H1 (cell line): ENCODE measurements around the gene TCL1A. TPM values are rescaled to one million over a fixed set of nuclear protein-coding genes. Genes with fewer than 3 reads are reported as not detected.

Source experiments
- BCL11A ChIP-seq, 2 experiments: IDR thresholded peaks; one replicate each; pipeline ENCODE4 v1.6.1; 2011; ENCODE audit warnings: low read depth in 2 of 2, low read length in 2 of 2, mild to moderate bottlenecking in 2 of 2
- CHD7 ChIP-seq: fragments of 300-600 bp; sonication (generic); IDR thresholded peaks from 2 replicates; pipeline ENCODE4 v1.7.1; 2012; ENCODE audit warnings: low read length, moderate library complexity, mild to moderate bottlenecking, inconsistent platforms; ENCODE audit not compliant: insufficient replicate concordance
- JUND ChIP-seq: IDR thresholded peaks from 2 replicates; pipeline ENCODE4 v1.6.1; 2011; ENCODE audit warnings: mild to moderate bottlenecking, improper control_type of control experiment, low read length
- RAD21 ChIP-seq, 2 experiments: IDR thresholded peaks in 1 of 2; conservative IDR thresholded peaks in 1 of 2; 2 replicates each; pipeline ENCODE4 v1.6.1; 2011; ENCODE audit warnings: low read depth in 2 of 2, low read length in 2 of 2, improper control_type of control experiment in 1 of 2, inconsistent platforms in 1 of 2, mild to moderate bottlenecking in 1 of 2, moderate library complexity in 1 of 2
- TAF7 ChIP-seq: optimal IDR thresholded peaks from 2 replicates; pipeline ENCODE3; 2011; ENCODE audit warnings: low read depth, mild to moderate bottlenecking, inconsistent platforms, low read length, moderate library complexity, borderline replicate concordance
- TBP ChIP-seq: IDR thresholded peaks from 2 replicates; pipeline ENCODE4 v1.6.1; 2011; ENCODE audit warnings: low read depth, low read length, improper control_type of control experiment
- polyA plus RNA-seq, 7 experiments: library from polyadenylated mRNA; depleted of rRNA in 3 of 7; stranded (reverse) in 5 of 7; unstranded in 2 of 7; fragments of >200 nt in 5 of 7; fragments of 200-250 nt in 2 of 7; gene quantifications; 1 replicate in 5 of 7; 2 replicates in 1 of 7; 4 replicates in 1 of 7; pipeline versions ENCODE4 v1.2.1 to v1.2.3, GENCODE V29; 2011 to 2013; ENCODE audit warnings: missing spikeins in 2 of 7, mixed read lengths in 2 of 7
- total RNA-seq: library from RNA; stranded (reverse); fragmentation: NEBNext Ultra II Directional; extraction: Animal tissue kit (Norgen Biotek cat#: 25700); gene quantifications from 2 replicates; pipeline ENCODE4 v1.2.1, GENCODE V29; 2021

TCL1A gene
- total and polyA plus RNA-seq, 2 of the 8 experiments (the other 6 are each of a cell fraction or from before 2014, with no cell fraction given): 0.35 to 7.6 TPM

- TF ChIP-seq CHD7 (no peak), TAF7 (no peak), JUND (no peak), BCL11A (IDR thresholded peaks at IDR 0.05; ENCODE audit: low read depth in 2 of 2, low read length in 2 of 2) (no peak), RAD21 (IDR thresholded peaks at IDR 0.05 in 1 of 2, conservative IDR thresholded peaks at IDR 0.05 in 1 of 2; ENCODE audit: low read depth in 2 of 2, low read length in 2 of 2) (no peak), TBP (no peak)
Observed at GRCh38 chr14:95707327-95707726, 6.6 kb downstream of the TCL1A start (continued).
